ENCODE measurements around the gene WWOX. TPM values are rescaled to one million over a fixed set of nuclear protein-coding genes. Genes with fewer than 3 reads are reported as not detected.

The WWOX gene
- total RNA-seq, 1 experiment from 2014 or later, result 13.0 TPM

DNA sequence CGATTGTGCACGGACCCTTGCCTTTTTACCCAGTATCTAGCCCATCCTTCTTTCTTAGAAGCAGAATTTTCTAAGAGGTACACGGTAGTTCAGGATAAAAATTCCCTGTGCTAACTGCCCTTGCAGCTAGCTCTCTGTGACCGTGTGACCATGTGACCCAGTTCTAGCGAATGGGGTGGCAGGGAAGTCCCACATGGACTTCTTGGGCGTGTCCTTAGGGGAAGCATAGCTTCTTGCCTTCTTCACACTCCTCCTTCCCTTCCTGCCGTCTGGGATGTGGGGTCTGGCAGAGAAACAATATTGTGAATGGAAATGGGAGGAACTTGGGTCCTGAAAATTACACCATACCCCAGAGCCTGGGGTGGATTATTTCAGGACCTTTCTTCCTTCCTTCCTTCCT is 830.4 kb downstream of the WWOX start:
- no peak for DNase-seq (ENCODE audit: low read depth)

DNA sequence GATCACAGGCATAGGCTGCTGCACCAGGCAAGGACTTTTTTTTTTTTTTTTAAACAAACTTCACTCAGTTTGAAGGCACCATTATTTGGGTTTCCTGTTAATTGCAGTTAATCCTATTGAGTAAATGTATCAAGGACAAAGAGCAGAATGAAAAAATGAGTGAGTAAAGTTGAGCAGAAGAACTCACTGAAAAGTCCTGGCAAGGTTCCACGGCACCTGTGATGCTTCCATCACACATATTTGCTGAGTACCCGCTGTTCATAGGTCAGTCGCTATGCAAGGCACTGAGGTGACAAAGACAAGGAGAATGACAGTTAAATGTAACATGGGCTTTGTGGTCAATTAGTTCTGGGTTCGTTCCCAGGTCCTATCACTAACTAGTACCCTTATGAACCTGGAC is 831.1 kb downstream of the WWOX start:
- DNase-seq (ENCODE audit: low read depth), result no peak

DNA sequence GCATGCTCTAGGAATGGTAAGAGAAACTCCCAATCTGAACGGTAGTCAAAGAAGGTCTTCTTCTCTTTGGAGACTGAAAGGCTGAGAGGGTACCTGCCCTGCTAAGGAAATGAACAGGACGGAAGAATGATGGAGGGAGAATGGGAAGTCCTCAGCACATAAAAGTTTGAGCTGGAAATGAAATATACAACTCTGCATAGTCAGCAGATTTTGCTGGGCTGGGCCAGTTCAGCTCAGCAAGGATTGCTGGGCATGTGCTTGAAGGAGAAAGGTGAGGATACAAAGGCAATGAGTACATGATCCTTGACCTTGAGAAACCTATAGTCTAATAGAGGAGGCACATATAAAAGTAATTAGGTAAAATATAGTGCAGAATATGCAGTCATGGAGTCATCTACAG is 831.8 kb downstream of the WWOX start:
- DNase-seq (ENCODE audit: low read depth), result no peak

DNA sequence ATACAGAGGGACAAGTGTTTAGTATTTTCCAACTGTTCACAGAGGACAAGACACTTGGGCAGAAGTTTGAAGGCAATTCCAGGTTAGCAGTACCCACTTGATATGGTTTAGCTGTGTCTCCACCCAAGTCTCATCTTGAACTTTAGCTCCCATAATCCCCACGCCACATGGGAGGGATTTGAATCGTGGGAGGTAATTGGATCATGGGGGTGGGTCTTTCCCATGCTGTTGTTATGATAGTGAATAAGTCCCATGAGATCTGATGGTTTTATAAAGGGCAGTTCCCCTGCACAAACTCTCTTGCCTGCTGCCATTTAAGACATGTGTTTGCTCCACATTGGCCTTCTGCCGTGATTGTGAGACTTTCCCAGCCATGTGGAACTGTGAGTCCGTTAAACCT is 832.2 kb downstream of the WWOX start:
- no peak for DNase-seq (ENCODE audit: low read depth)

DNA sequence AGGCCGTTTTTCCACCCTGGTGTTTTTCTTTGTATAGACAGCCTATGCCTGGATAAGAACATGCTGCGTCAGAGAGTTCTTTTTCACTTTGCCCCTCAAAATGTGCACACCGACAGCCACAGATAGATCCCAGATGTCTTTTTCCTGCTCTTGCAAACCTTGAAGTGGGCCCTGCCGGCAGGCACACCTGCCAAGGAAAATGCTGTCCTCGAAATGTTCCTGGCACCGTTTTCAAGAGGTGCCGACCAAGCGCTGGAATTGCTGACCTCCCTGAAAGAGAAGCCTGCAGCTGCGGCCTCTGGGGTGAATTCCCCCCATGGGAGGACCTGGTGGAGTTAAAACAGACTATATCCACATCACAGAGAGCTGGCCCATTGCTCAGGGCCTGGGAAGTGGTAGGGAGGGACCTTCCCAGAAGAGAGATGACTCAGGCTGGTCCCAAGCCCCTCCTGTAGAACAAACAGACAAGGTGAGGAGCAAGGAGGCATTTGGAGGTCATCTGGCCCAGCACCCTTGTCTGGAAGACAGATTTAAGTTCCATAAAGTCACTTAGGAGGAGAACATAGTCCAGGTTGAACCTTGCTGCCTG is 833.0 kb downstream of the WWOX start:
- no peak for DNase-seq (ENCODE audit: low read depth)

DNA sequence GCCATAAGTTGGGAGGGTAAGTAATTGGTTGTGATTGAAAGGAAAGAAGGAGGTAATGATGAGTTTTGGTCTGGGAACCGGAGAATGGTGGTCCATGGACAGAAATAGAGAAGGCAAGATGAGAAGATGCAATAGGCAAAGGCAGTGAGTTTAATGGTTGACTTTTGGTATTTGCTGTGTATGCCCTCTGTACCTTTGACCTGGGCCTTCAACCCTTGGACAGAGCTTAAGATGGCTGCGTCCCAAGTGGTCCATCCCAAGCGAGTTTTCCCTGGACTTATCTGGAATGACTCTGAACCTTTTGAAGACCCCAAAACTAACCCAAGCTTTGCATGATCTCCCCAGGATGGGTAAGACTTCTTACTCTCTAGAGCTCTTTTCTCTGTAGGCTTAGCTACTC is 836.6 kb downstream of the WWOX start:
- DNase-seq (ENCODE audit: low read depth), result no peak

DNA sequence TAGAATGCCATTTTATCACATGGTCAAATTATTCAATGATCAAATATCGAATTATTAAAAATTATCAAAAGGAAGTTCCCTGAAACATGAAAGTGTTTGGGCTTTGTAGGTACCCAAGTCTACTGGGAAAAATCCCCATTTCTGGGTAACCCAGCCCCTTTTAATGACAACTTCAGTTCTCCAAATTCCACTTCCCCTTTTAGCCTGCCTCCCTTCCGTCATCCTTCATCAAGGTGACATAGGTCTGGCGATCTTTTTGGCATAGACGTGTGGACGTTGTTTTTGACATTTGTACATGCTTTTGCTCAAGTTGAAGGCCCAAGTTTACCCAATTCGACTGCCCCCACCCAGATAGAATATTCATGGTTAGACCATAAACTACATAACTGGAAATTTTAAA is 840.1 kb downstream of the WWOX start:
- no peak for DNase-seq (ENCODE audit: low read depth)

DNA sequence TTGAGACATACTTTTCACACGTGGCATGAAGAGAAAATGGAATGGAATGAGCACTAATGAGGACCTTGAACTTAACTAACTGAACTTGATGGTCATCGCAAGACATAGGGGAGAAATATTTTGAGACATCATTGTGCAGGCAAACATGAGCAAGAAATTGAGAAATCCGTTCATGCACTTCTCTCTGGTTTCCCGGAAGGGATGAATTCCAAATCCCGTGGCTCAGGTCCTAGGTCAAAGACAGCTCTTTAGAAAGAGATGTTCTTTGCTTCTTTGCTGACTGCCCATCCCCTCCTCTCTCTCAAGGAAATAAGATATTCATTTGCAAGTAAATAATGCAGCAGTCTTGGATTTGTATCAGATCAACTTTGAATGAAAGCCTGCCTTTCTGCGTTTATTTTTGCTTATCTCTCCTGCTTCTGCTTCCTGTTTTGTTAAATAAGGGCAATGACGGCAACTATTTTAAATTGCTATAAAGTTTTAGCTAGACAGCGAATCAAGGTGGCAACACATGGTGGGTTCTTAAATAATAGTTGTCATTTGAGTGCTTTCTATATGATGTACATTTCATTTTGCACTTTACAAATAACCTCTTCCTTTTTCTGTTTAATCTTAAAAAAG is 843.3 kb downstream of the WWOX start:
- no peak for DNase-seq (ENCODE audit: low read depth)

DNA sequence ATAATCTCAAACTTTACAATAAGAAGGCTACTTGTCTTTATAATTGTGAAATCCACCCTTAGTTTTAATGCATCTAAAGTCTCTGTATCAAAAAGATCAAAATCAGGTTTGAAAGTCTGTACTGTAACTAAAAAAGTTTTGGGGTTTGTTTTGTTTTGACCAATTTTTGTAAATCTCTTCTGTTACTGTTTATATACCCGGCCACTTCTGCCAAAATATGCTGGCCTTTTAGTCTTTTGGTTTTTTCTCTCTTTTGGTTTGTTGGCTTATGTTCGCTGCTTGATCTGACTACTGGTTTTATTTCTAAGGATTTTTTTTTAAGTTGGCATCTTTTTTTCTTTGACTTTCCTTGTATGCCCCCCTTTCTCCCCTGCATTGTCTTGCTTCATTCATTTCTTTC is 845.9 kb downstream of the WWOX start:
- no peak for DNase-seq (ENCODE audit: low read depth)

DNA sequence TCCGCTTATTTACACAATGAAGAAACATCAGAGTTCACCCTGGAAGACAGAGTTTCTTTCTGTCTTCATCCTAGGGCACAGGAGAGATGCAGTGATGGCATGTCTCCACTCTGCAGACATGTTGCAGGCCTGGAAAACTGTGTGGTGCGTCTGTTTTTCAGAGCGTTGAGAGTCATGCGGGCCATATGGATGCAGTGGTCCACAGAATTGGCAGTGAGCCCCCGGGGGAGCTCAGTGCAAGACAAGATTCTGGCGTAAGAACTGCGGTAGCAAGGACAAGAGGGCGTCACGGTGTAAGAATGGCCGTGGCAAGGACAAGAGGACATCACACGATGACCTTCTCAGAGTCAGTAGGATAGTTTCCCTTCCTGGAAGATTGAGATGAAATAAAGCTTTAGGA is 847.1 kb downstream of the WWOX start:
- no peak for DNase-seq (ENCODE audit: low read depth)

DNA sequence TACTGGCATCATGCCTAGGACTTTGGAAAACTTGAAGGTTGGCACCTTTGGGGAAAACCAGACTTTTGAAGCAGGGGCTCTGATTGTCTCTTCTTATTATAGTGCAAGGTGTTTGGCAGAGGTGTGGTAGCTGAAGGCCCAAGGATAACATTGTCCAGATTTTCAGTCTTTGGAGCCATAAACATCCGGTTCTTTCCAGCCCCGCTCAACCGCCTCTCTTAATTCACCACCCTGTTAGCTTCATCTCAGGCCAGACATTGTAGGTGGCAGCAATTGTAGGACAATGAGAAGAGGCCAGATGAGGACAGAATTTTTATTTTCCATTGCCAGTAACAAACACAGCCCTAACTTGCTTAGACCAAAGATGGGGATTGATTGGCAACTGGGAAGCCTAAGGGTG is 851.3 kb downstream of the WWOX start:
- DNase-seq (ENCODE audit: low read depth), result no peak

DNA sequence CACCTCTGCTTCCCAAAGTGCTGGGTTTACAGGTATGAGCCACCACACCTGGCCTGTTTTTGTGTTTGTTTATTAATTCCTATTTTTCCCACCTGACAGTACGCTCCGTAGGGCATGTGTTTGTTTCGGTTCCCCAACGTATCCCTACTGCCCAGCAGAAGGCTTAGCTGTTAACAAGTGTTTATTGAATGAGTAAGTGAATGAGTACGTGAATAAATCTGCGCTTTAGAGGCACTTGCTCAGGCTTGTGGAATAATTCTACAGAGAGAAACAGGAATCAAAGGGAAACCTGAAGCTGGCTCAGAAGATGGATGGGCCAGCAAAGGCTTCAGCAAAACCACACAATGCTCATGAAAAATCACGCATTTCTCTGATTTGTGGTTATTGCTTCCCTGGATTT is 853.2 kb downstream of the WWOX start:
- DNase-seq (ENCODE audit: low read depth), result no peak

DNA sequence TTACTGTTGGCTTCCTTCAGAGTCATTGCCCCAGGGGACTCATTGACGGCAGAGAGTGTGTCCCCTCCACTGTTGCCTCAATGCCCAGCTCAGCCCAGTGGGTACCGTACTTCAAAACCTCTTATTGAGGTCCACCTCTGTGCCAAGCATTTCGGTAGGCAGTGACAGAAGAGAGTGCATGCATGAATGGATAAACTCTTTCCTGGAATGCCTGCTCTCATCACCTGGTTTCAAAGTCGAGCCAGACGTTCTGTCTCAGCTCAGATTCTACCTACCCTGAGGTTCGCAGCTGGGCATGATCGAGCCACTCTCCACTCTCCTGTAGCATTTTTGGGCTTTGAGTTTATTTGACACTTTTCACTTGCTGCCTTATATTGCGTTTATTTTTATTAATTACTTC is 854.1 kb downstream of the WWOX start:
- DNase-seq (ENCODE audit: low read depth), result no peak

DNA sequence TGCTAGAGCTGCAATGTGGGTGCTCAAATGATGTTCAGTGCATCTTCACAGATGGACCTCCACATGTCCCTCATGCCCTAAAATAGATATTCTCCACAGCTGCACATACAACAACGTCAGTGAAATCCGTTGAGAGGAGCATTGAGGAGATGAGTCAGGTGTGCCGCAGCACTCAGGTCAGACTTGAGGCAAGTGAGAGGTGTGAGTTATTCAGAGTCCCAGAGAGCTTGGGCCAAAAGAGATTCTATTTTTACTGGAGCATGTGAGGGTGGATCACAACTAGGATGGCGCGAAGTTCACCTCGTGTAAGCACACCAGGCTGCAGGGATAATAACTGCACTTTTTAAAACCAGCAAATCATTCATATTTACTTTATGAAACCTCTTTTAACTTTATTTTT is 855.8 kb downstream of the WWOX start:
- DNase-seq (ENCODE audit: low read depth), result no peak

DNA sequence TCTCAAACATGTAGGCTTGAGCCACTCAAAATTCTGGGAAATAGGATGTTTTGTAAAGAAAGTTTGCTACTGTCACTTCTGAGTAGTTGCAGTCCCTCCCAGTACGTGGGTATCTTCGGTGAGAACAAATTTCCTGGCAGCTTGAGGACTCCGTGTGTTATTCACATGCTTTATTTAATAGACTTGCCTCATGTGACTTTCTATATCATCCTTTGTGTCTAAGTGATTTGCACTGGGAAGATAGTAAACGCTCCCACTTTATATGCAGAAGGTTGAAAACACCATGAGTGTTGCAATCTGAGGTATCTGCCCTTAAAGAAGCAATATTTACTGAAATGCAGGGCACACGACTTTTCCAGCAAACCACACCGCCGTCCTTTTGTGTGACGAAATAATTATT is 857.4 kb downstream of the WWOX start:
- no peak for DNase-seq (ENCODE audit: low read depth)

DNA sequence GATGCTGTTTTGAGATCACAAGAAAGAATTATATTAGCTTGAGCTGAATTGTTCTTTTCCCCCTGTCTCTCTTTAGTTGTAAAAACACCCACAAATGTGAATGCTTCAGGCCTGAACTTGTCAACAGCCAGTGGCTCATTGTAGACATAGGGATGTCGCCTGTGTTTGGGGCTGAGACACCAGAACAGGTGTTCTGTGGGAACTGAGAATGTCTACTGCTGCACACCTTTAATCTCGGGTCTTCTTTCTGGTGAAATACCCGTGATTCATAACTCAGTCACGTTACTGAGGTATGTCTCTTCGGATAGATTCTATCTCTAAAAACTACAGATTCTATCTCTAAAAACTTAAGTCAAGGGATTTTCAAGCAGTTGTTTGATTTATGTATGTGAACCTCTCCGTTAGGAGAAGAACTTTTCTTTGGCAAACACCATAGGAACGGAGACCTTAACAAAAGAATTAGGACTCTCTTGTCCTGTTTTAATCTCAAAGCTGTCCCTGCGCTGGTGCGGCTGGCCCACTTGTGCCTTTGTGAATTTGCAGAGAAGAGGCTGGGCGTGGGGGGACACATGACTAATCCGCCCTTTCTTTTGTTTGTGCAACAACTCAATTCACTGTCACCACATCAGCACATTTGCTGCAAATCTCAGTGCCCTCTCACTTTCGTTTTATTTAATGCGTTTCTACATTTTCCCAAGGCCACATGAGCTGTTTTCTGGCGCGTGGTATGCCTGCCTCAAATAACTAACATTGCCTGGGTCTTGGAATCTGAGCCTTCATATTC is 858.1 kb downstream of the WWOX start:
- DNase-seq (ENCODE audit: low read depth), result no peak

DNA sequence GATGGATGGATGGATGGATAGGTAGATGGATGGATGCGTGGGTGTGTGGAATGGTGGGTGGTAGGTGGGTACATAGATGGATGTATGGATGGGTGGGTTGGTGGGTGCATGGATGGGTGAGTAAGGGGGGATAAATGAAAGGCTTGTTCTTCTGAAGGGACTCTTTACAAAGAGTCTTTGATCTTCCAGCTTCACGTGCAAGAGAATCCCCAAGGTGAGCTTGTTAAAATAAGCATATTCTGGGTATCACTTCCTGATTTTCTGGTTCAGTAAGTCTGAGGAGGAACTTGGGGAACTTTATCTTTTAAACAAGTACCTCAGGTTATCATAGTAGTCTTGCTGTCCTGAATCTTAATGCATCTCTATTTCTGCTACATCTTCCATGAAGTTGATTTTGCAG is 862.0 kb downstream of the WWOX start:
- no peak for DNase-seq (ENCODE audit: low read depth)

DNA sequence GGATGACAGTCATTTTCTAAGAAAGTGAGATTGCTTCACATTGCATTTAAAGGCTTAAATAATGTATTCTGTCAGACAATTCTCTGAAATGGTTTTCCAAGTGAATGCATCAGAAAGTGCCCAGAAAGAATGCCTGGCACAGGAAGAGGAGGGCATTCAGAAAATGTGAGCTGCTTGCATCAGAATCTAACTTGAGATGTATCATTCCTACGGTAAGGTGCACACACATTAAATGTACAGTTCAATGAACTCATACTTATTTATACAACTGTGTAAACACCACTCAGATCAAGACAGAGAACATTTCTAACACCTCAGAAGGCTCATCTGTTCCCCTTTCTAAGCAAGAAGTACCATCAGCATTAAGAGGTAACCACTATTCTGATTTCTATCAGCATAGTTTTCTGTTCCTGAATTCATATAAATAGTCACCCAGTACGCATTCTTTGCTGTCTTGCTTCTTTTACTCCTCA is 863.0 kb downstream of the WWOX start:
- DNase-seq (ENCODE audit: low read depth), result no peak

DNA sequence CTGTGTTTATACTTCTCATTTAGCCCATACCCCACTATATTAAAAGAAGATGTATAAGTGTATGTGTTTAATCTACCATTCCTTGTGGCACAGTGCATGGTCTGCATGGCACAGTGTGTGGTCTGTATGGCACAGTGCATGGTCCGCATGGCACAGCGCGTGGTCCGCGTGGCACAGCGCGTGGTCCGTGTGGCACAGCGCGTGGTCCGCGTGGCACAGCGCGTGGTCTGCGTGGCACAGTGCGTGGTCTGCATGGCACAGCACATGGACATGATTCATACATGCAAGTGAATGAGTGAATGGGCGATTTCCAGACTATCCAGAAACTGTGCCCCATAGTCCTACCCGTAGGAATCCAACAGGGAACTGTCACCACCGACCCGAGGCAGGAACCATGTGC is 868.5 kb downstream of the WWOX start:
- no peak for DNase-seq (ENCODE audit: low read depth)

DNA sequence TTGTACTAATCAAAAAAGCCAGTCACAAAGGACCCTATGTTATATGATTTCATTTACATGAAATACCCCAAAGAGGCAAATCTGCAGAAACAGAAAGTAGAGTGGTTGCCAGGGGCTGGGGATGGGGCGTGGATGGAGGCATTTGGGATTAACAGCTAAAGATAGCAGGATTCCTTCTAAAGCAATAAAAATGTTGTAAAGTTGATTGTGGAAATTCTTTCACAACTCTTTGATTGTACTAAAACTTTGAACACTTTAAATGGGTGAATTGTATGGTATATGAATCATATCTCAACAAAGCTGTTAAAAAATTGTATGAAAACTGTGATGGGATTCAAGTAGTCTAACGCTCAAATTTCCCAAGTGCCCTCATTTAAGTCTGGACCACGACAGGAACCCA is 870.3 kb downstream of the WWOX start:
- no peak for DNase-seq (ENCODE audit: low read depth)

DNA sequence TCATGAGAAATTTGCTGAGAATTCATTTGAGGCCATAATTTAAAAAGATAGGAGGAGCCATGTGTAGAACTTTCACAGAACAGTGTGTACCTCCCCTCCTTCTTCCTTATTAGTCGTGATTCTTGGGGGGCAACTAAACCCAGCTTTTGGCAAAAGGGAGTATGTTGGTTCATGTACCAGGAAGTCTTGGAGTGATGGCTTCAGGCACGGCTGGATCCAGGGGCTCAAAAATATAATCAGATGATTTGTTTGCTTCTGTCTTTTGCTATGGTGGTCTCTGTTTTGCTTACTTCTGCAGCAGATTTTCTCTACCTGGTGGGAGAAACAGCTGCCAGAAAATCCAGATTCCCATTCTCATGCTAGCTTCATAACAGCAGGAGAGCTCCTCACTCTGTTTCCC is 871.2 kb downstream of the WWOX start:
- DNase-seq (ENCODE audit: low read depth), result no peak

DNA sequence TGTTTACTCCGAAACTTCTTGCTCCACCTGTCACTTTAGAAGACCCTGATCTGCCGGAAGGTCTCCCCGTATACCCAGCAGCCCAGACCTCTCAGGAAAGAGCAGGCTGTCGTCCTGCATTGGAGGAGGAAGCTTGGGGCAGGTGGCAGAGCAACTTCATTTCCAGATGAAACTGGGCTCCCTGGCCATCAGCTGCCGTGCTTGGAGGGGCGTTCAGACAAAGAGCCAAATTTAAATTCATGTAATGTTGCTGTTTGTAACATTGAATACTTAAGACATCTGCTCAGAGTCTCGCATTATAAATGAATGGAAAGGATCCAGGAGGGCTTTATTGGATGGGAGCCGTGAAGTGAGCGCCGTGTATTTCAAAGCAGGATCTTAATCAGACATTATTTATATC is 872.6 kb downstream of the WWOX start:
- no peak for DNase-seq (ENCODE audit: low read depth)

DNA sequence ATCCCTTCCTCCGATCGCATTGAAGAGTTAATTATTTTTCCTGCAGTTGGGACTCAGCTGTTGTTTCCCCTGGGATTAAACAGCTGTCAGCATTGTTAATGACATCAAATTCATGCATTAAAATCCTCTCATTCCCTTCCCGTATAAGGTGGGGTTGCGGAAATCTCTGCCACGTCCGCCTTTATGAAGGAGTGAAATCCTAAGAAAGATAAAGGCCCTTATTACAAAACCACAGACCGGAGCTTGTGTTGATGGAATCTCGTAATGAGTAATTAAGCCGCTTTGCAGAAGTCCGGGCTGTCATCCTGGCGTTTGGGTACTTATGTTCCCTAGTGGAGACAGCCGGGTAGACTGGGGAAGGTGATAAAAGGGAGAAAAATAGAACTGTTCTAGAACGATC is 873.5 kb downstream of the WWOX start:
- no peak for DNase-seq (ENCODE audit: low read depth)

Measured in LHCN-M2 (cell line).